Liver (tissue), 3 donors: ENCODE results near the gene PHF21B.

Experiments
- SP1 ChIP-seq: IDR thresholded peaks from 2 replicates; pipeline ENCODE4 v1.6.1; 2018; ENCODE audit warnings: antibody characterized with exemption, mild to moderate bottlenecking
- TF ChIP-seq, protein P1 (sequence below): fragments of 150-350 bp; IDR thresholded peaks from 2 replicates; pipeline ENCODE4 v1.5.1; 2017; ENCODE audit warnings: improper control_type of control experiment, low read depth, low read length; ENCODE audit not compliant: missing input control
- donor health status: healthy.
- donor health status: healthy.

DNA sequence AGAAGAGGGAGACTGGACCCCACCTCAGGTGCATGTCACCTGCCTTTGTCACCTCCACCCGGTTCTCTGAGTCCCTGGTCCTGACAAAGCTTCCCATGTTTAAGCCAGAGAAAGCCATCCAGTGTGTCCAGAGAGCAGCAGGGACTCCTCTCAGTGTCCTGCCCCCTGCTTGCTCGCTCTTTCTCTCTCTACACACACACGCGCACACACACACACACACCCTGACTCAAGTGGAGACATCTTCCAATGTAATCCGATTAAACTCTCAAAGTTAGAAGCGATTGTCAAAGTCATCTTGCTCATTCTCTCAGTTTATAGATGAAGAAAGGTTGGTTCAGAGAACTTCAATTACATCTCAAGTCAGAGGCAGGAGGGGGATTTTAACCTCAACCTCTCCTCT, 19.7 kb upstream of the PHF21B start:
- TF ChIP-seq, protein P1, sequence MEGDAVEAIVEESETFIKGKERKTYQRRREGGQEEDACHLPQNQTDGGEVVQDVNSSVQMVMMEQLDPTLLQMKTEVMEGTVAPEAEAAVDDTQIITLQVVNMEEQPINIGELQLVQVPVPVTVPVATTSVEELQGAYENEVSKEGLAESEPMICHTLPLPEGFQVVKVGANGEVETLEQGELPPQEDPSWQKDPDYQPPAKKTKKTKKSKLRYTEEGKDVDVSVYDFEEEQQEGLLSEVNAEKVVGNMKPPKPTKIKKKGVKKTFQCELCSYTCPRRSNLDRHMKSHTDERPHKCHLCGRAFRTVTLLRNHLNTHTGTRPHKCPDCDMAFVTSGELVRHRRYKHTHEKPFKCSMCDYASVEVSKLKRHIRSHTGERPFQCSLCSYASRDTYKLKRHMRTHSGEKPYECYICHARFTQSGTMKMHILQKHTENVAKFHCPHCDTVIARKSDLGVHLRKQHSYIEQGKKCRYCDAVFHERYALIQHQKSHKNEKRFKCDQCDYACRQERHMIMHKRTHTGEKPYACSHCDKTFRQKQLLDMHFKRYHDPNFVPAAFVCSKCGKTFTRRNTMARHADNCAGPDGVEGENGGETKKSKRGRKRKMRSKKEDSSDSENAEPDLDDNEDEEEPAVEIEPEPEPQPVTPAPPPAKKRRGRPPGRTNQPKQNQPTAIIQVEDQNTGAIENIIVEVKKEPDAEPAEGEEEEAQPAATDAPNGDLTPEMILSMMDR: no peak
- TF ChIP-seq SP1: no peak
